Eye (tissue), 1 donor: Measurements from ENCODE around the gene ANKIB1.
"Not testable (repeated sequence)": the region's sequence is repeated elsewhere in the genome, so short reads cannot be mapped to it uniquely, and the experiment has no call there.

Experiments
- DNase-seq: peaks from one replicate; pipeline ENCODE4 v3.0.0-alpha.2; 2015

Gene ANKIB1

GRCh38 chr7:92245487-92246359 lies at the start of gene ANKIB1, which contains the start of gene KRIT1:
Gene ANKIB1 (plus strand): TSS chr7:92245974. CDS start chr7:92294979, 49,005 bp downstream.
Gene KRIT1 (minus strand): TSS chr7:92245914. CDS start chr7:92242135, 3,779 bp downstream.
- peak; percentile 96 for DNase-seq

- no peak for DNase-seq
Measured at GRCh38 chr7:92200791-92201190, 45.0 kb upstream of the ANKIB1 start.

- no peak for DNase-seq
Measured at GRCh38 chr7:92205987-92206386, 39.8 kb upstream of the ANKIB1 start.

- peak; percentile 3 for DNase-seq
Measured at GRCh38 chr7:92206672-92207071, 39.1 kb upstream of the ANKIB1 start.

- DNase-seq: no peak
Measured at GRCh38 chr7:92221766-92222165, 24.0 kb upstream of the ANKIB1 start.

- no peak for DNase-seq
Measured at GRCh38 chr7:92226981-92227380, 18.8 kb upstream of the ANKIB1 start.

GRCh38 chr7:92228100-92228499 lies 17.7 kb upstream of the ANKIB1 start:
- no peak for DNase-seq

GRCh38 chr7:92228742-92229141 lies 17.0 kb upstream of the ANKIB1 start:
- no peak for DNase-seq

- no peak for DNase-seq
Measured at GRCh38 chr7:92230547-92230946, 15.2 kb upstream of the ANKIB1 start.

GRCh38 chr7:92242972-92243371 lies 2.8 kb upstream of the ANKIB1 start:
- no peak for DNase-seq

GRCh38 chr7:92244808-92245486 lies 827 bp upstream of the ANKIB1 start:
- no peak for DNase-seq

- DNase-seq: peak; percentile 82
Measured at GRCh38 chr7:92246360-92247101, 757 bp downstream of the ANKIB1 start.

- no peak for DNase-seq
Measured at GRCh38 chr7:92250603-92251002, 4.8 kb downstream of the ANKIB1 start.

- DNase-seq: no peak
Measured at GRCh38 chr7:92251181-92251580, 5.4 kb downstream of the ANKIB1 start.

GRCh38 chr7:92253251-92253650 lies 7.5 kb downstream of the ANKIB1 start:
- DNase-seq: no peak

- DNase-seq: not testable (repeated sequence)
Measured at GRCh38 chr7:92254800-92255199, 9.0 kb downstream of the ANKIB1 start.

GRCh38 chr7:92255308-92255707 lies 9.5 kb downstream of the ANKIB1 start:
- no peak for DNase-seq

GRCh38 chr7:92259062-92259461 lies 13.3 kb downstream of the ANKIB1 start:
- DNase-seq: no peak

- no peak for DNase-seq
Measured at GRCh38 chr7:92259610-92260247, 14.0 kb downstream of the ANKIB1 start.

GRCh38 chr7:92260248-92260781 lies 14.5 kb downstream of the ANKIB1 start:
- no peak for DNase-seq

- DNase-seq: no peak
Measured at GRCh38 chr7:92266415-92267241, 20.9 kb downstream of the ANKIB1 start.

- DNase-seq: no peak
Measured at GRCh38 chr7:92268921-92269320, 23.1 kb downstream of the ANKIB1 start.
